Kidney (tissue), 14 donors: Measurements from ENCODE around the gene MYRFL. TPM values are rescaled to one million over a fixed set of nuclear protein-coding genes. Genes with fewer than 3 reads are reported as not detected.

ENCODE experiments used
- DNase-seq, 5 donors: peaks; one replicate each; pipeline ENCODE4 v3.0.0-alpha.2; 2013 to 2020
- FAIRE-seq: peaks from 2 replicates; lab custom pipeline; 2012; peaks lifted over from hg19 to GRCh38; lab: Jason Lieb, UNC
- H3K27ac ChIP-seq, 2 donors: one replicate each; pipeline ENCODE4 v1.7.0; 2013; ENCODE audit warnings: low read depth in 2 of 2, low read length in 2 of 2, inconsistent platforms in 1 of 2
- H3K27me3 ChIP-seq: one replicate; pipeline ENCODE4 v1.7.1; 2013; ENCODE audit warnings: low read length, inconsistent platforms; ENCODE audit not compliant: control insufficient read depth, insufficient read depth
- H3K36me3 ChIP-seq, 3 donors: one replicate each; pipeline versions ENCODE4 v1.7.0 to v1.7.1; 2013; ENCODE audit warnings: low read length in 3 of 3, control low read depth in 1 of 3, inconsistent platforms in 1 of 3; ENCODE audit not compliant: insufficient read depth in 3 of 3, control insufficient read depth in 2 of 3
- H3K4me1 ChIP-seq, 3 donors: one replicate each; pipeline versions ENCODE4 v1.7.0 to v1.7.1; 2013; ENCODE audit warnings: low read length in 3 of 3, inconsistent platforms in 1 of 3, low read depth in 1 of 3; ENCODE audit not compliant: control insufficient read depth in 2 of 3, insufficient read depth in 2 of 3
- H3K4me3 ChIP-seq, 3 donors: one replicate each; pipeline versions ENCODE4 v1.7.0 to v1.8.1; 2013; ENCODE audit warnings: low read length in 3 of 3, control low read depth in 1 of 3, inconsistent platforms in 1 of 3
- H3K9ac ChIP-seq, 3 donors: one replicate each; pipeline versions ENCODE4 v1.7.0 to v1.7.1; 2013; ENCODE audit warnings: low read length in 3 of 3, control low read depth in 1 of 3, inconsistent platforms in 1 of 3
- H3K9me3 ChIP-seq, 3 donors: one replicate each; pipeline versions ENCODE4 v1.7.0 to v1.7.1; 2013; ENCODE audit warnings: low read length in 3 of 3, control low read depth in 1 of 3, inconsistent platforms in 1 of 3; ENCODE audit not compliant: control insufficient read depth in 2 of 3, insufficient read depth in 1 of 3
- CTCF ChIP-seq: IDR thresholded peaks from 3 replicates; pipeline ENCODE4 v1.5.1; 2012; ENCODE audit warnings: mild to moderate bottlenecking, moderate library complexity, borderline replicate concordance; ENCODE audit not compliant: insufficient read depth; ENCODE audit errors: extremely low read depth
- intact Hi-C: fragments of 100-400 bp; cut with DNase I; formaldehyde crosslinking; loops from one replicate; pipeline ENCODE4 v1.11.1; 2022
- polyA plus RNA-seq: library from polyadenylated mRNA; stranded (reverse); fragments of 350-450 nt; fragmentation: Illumina TruSeq; extraction: RNeasy Lipid Tissue Mini Kit (QIAGEN cat#74804); gene quantifications from one replicate; pipeline ENCODE4 v1.2.3, GENCODE V29; 2014; ENCODE audit warnings: low read depth, low replicate concordance; ENCODE audit not compliant: insufficient read depth
- total RNA-seq: library from RNA; stranded (reverse); fragmentation: NEBNext Ultra II Directional; extraction: Animal tissue kit (Norgen Biotek cat#: 25700); gene quantifications from one replicate; pipeline ENCODE4 v1.2.1, GENCODE V29; 2021
- donor health status: control.
- donor health status: control.
- donor health status: control.
- donor health status: control.
- donor health status: control.
- donor health status: DM: yes; HTN: yes; CAD: no.
- donor health status: Normal renal cell carcinoma (clear cell type).

Gene MYRFL
- total and polyA plus RNA-seq, 2 donors from 2014 or later = 0.82 to 1.6 TPM

GRCh38 chr12:70002097-70002911, 177.3 kb downstream of the MYRFL start:
- H3K27ac ChIP-seq = no peak overlapping the region

GRCh38 chr12:70002912-70003255, 177.9 kb downstream of the MYRFL start:
- DNase-seq (no peak), FAIRE-seq (no peak)
- Histone ChIP-seq H3K36me3 (no peaks in the 10 kb centered on the region), H3K4me1 (peaks cover 0 to 2% (median 0%) of the 10 kb centered on the region in 3 donors), H3K9me3 (peaks cover 0 to under 1% (median 0%) of the 10 kb centered on the region in 3 donors), H3K27me3 (no peaks in the 10 kb centered on the region), H3K9ac (no peak overlapping the region), H3K4me3 (no peak overlapping the region), H3K27ac (no peak overlapping the region)
- intact Hi-C loops = no loop called here
- no peak for TF ChIP-seq CTCF

More at GRCh38 chr12:70002097-70002911, 177.3 kb downstream of the MYRFL start:
- no peaks in the 10 kb centered on the region for H3K36me3 ChIP-seq
- intact Hi-C loops = no loop called here
- no peaks in the 10 kb centered on the region for H3K9me3 ChIP-seq
- DNase-seq (peak in 1 of 5 donors; percentile 63), FAIRE-seq (no peak)
- H3K9ac ChIP-seq = no peak overlapping the region
- peaks cover 0 to 2% (median 0%) of the 10 kb centered on the region in 3 donors for H3K4me1 ChIP-seq
- no peaks in the 10 kb centered on the region for H3K27me3 ChIP-seq
- TF ChIP-seq CTCF = no peak
- no peak overlapping the region for H3K4me3 ChIP-seq

- Histone ChIP-seq H3K9ac (no peak overlapping the region), H3K36me3 (no peaks in the 10 kb centered on the region), H3K27me3 (no peaks in the 10 kb centered on the region), H3K4me3 (no peak overlapping the region), H3K4me1 (peaks cover 0 to 2% (median 0%) of the 10 kb centered on the region in 3 donors), H3K9me3 (peaks cover 0 to 15% (median 0%) of the 10 kb centered on the region in 3 donors), H3K27ac (no peak overlapping the region)
- DNase-seq (no peak), FAIRE-seq (no peak)
- TF ChIP-seq CTCF = no peak
- intact Hi-C loops = no loop called here
Observed at GRCh38 chr12:70005864-70006618, 181.0 kb downstream of the MYRFL start.
